GM19099 (cell line): ENCODE measurements around the gene POLE.
A peak's percentile ranks its signal among the peaks of the same experiment; 100 is the strongest.

Experiments
- POLR2A ChIP-seq: IDR thresholded peaks from 3 replicates; pipeline ENCODE4 v1.6.1; 2011; ENCODE audit warnings: low read depth; ENCODE audit not compliant: insufficient read length; ENCODE audit errors: extremely low read depth

POLE gene, protein sequence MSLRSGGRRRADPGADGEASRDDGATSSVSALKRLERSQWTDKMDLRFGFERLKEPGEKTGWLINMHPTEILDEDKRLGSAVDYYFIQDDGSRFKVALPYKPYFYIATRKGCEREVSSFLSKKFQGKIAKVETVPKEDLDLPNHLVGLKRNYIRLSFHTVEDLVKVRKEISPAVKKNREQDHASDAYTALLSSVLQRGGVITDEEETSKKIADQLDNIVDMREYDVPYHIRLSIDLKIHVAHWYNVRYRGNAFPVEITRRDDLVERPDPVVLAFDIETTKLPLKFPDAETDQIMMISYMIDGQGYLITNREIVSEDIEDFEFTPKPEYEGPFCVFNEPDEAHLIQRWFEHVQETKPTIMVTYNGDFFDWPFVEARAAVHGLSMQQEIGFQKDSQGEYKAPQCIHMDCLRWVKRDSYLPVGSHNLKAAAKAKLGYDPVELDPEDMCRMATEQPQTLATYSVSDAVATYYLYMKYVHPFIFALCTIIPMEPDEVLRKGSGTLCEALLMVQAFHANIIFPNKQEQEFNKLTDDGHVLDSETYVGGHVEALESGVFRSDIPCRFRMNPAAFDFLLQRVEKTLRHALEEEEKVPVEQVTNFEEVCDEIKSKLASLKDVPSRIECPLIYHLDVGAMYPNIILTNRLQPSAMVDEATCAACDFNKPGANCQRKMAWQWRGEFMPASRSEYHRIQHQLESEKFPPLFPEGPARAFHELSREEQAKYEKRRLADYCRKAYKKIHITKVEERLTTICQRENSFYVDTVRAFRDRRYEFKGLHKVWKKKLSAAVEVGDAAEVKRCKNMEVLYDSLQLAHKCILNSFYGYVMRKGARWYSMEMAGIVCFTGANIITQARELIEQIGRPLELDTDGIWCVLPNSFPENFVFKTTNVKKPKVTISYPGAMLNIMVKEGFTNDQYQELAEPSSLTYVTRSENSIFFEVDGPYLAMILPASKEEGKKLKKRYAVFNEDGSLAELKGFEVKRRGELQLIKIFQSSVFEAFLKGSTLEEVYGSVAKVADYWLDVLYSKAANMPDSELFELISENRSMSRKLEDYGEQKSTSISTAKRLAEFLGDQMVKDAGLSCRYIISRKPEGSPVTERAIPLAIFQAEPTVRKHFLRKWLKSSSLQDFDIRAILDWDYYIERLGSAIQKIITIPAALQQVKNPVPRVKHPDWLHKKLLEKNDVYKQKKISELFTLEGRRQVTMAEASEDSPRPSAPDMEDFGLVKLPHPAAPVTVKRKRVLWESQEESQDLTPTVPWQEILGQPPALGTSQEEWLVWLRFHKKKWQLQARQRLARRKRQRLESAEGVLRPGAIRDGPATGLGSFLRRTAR (N-terminal part only)

DNA sequence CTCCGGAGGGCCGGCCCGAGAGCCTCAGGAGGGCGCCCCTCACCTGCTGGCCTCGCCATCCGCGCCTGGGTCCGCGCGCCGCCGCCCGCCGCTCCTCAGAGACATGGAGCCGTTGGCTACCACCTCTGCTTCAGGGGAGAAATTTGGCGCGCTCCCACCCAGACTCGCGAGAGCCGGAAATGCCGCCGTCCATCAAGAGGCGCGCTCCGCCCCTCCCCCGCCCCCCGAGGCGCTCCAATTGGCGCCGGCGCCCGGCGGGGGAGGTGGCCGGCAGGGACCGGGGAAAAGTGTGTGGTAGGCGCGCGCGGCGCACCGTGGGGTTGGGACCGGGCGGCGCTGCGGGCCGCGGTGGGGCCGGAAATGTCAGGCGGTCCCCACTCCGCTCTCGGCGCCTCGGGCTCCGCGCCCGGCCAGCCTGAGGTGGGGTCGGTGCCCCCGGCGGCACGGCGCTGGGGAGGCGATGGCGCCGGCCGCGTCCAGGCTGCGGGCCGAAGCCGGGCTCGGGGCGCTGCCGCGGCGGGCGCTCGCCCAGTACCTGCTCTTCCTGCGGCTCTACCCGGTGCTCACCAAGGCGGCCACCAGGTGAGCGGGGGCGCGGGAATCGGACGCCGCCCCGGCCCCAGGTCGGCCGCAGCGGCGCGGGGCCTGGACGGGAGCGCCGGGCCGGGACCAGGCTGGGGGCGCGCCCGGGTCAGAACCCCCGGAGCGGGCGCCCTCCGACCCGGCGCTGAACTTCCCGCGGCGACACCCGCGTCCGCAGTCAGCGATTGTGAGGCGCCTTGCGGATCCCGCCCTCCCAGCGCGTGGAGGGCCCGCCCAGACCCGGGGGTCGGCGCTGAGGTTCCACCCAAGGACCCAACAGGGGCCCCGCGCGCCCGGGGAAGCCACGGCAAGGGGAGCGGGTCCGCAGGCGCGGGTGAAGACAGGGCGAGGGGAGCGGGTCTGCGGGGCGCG is at the start of gene POLE, which contains the start of gene PXMP2:
POLE (minus strand) TSS at position 132 of the 954 bp plus-strand sequence; CDS start at position 105, 27 bp downstream.
PXMP2 (plus strand) TSS at position 377 of the 954 bp plus-strand sequence; CDS start at position 461, 84 bp downstream.
- peak; percentile 76 for TF ChIP-seq POLR2A

DNA sequence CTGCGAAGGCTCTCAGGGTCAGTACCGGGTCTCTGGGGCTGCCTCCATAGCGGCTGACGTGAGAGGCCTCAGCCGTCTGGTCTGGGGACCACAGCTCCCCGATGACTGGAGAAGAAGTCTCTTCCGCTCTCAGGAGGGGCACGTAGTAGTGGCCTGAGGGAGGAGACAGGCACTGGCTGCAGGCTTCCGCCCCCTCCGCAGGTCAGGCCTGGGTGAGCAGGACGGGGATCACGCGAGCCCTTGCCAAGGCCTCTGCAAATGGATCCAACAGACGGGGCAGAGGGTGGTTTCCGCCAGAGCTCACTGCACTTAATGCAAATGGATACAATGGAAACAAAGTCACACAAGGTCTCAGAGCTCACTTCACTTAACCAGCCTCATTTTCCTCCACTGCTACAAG is 49.8 kb upstream of the POLE start:
- no peak for TF ChIP-seq POLR2A

DNA sequence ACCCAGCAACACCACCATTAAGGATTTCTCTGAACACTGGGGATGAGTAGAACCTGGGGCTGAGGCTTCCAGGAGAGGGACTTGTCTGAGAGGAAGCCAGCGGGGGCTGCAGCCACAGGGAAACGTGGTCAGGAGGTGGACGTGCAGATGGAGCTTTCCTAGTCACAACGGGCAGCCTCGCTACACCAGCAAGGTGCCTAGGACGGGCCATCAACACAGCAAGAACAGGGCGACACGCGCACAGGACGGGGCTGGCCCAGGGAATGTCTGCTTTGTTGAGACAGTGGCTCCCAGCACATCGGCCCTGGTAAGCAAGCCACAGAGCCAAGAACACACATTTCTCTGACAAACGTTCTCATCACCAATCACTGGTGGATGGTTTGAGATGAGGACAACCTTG is 49.2 kb upstream of the POLE start:
- TF ChIP-seq POLR2A = no peak

- TF ChIP-seq POLR2A = no peak
Measured at GRCh38 chr12:132735496-132735895, 48.4 kb upstream of the POLE start.

GRCh38 chr12:132734206-132734605 is 47.1 kb upstream of the POLE start:
- TF ChIP-seq POLR2A = no peak

DNA sequence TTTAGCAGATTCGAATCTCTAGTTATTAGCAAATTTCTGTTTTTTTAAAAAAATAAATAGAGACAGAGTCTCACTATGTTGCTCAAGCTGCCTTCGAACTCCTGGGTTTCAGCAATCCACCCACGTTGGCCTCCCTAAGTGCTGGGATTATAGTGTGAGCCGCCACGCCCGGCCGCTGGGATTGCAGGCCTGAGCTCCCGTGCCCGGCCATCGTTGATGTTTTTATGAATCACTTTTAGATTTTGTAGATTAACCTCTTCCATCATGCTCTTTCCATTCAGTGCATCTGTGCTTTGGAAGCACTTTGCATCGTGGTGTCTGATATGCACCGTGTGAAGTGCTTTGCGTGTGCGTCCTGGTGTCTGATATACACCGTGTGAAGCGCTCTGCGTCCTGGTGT is 44.4 kb upstream of the POLE start:
- TF ChIP-seq POLR2A = no peak

- no peak for TF ChIP-seq POLR2A
Measured at GRCh38 chr12:132730353-132730752, 43.2 kb upstream of the POLE start.

DNA sequence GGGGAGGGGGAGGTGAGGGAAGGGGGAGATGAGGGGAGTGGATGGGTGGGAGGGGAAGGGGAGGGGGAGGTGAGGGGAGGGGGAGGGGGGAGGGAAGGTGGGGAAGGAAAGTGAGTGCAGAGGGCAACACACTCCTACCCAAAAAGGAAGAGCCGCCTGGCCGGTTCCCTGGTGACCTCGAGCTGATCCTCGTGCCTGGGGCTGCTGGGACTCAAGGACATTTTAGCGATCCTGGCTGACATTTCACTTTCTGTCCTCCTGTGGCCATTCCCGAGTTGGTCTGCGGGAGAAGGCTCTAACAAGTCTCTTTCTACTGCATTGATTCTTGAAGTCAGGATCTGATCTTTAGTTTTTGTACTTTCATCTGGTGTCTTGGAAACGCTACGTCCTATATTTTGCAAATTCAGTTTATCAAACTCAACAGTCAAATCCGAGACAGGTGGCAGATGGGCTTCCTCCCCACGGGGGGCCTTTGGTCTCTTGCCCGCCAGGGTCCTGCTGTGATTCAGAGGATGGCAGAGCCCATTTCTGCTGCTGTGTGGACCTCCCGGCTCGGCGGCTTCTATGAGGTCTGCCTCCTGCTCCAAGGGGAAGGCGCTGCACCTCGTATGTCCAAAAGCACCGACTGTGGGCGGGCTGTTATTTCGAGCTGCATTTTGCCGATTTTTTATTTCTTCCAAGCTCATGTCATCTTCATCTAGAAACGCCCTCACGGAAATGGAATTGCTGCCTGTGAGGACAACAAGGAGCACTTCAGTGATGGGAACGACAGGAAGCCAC is 42.6 kb upstream of the POLE start:
- no peak for TF ChIP-seq POLR2A

DNA sequence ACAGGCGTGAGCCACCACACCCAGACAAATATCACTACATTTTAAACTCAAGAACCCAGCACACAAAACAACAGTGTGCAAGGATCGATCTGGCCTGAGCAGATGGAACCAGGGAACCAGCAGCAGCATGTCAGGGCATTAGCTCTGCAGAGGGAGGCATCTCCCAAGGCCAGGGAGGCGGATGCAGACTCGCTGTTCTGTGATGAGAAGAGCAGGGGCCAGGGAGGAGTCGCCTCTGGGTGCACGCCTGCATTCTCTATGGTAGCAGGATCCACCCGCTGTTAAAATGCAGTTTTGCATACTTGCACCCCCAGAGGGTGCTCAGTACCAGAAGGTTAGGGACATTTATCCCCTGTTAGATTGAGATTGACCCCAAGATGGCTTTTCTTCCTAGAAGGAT is 41.4 kb upstream of the POLE start:
- no peak for TF ChIP-seq POLR2A

GRCh38 chr12:132727091-132727794 is 40.1 kb upstream of the POLE start:
- no peak for TF ChIP-seq POLR2A

- TF ChIP-seq POLR2A = no peak
Measured at GRCh38 chr12:132726386-132726785, 39.2 kb upstream of the POLE start.

DNA sequence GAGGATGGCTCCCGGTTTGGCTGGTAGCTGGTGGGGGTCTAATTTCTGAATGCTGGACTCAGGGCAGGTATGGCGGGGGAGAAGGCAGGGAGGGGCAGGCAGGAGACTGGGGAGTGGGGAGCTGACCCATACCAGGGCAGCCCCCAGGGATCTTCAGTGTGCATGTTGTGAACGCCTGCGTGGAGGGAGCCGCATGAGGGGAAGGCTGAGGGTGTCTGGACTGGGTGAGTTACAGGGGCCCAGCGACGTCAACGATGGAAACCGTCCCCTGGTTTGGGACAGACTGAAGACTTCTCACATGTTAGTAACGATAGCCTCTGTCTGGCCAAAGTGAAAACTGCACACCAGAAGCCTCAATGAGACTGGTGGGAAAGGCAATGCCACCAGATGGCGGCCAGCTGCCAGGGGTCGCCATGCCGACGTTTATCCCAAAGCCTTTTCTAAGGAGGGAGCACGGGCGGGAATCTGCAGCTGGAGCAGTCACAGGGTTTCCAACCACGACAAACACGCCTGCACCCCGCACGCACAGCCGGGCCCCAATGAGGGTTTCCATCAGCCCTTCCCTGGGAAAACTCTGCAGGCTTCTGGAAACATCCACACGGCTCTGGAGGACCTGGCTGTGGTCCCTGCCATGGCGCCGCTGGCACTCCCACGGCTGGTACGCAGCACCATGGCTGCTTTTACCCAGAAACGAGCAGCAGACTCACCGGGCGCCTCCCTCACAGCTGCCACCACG is 37.5 kb upstream of the POLE start:
- no peak for TF ChIP-seq POLR2A

DNA sequence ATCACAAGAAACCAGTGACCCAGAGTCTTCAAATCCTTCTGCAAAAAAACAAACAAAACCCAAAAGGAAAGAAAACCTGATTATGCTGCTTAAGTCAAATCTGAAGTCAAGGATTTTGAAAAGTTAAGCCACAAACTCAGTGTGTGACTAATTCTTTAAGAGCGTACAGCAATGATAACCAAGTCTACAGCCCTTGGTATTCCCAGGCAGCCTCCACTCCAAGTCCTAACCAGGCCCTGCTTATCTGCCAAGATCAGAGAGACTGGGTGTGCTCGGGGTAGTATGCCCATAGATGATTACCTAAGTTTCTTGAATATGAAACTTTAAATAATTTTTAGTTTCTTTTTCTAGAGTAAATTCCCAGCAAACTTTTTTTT is 36.6 kb upstream of the POLE start:
- TF ChIP-seq POLR2A = no peak
